ENCODE measurements around the gene CDK6.

GRCh38 chr7:92635538-92635937, 200.8 kb downstream of the CDK6 start:
- TF ChIP-seq, protein P1, sequence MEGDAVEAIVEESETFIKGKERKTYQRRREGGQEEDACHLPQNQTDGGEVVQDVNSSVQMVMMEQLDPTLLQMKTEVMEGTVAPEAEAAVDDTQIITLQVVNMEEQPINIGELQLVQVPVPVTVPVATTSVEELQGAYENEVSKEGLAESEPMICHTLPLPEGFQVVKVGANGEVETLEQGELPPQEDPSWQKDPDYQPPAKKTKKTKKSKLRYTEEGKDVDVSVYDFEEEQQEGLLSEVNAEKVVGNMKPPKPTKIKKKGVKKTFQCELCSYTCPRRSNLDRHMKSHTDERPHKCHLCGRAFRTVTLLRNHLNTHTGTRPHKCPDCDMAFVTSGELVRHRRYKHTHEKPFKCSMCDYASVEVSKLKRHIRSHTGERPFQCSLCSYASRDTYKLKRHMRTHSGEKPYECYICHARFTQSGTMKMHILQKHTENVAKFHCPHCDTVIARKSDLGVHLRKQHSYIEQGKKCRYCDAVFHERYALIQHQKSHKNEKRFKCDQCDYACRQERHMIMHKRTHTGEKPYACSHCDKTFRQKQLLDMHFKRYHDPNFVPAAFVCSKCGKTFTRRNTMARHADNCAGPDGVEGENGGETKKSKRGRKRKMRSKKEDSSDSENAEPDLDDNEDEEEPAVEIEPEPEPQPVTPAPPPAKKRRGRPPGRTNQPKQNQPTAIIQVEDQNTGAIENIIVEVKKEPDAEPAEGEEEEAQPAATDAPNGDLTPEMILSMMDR (conservative IDR thresholded peaks at IDR 0.05; ENCODE audit: low read depth, low read length) = no peak
- no peak for TF ChIP-seq EZH2 (IDR thresholded peaks at IDR 0.05; ENCODE audit: borderline replicate concordance, low read depth, low read length, poor library complexity, severe bottlenecking)

Measured in A673 (cell line).